IMR-90 (cell line): Measurements from ENCODE around the gene TBC1D1.

Source experiments
- CEBPB ChIP-seq: IDR thresholded peaks from 2 replicates; pipeline ENCODE4 v1.6.1; 2012; ENCODE audit warnings: low read depth, low read length, improper control_type of control experiment
- CTCF ChIP-seq: conservative IDR thresholded peaks from 2 replicates; pipeline ENCODE4 v1.5.1; 2012; ENCODE audit warnings: mild to moderate bottlenecking, low read depth, low read length, improper control_type of control experiment
- ELK1 ChIP-seq: fragments of 150-350 bp; IDR thresholded peaks from 2 replicates; pipeline ENCODE4 v1.6.1; 2016; ENCODE audit warnings: low read depth, mild to moderate bottlenecking, low read length, moderate library complexity, borderline replicate concordance
- POLR2A ChIP-seq: IDR thresholded peaks from 2 replicates; pipeline ENCODE4 v1.6.1; 2012; ENCODE audit warnings: mild to moderate bottlenecking, low read depth, low read length
- RAD21 ChIP-seq: IDR thresholded peaks from 2 replicates; pipeline ENCODE4 v1.6.1; 2012; ENCODE audit warnings: low read length, improper control_type of control experiment
- RCOR1 ChIP-seq: IDR thresholded peaks from 2 replicates; pipeline ENCODE4 v1.6.1; 2012; ENCODE audit warnings: mild to moderate bottlenecking, low read length, improper control_type of control experiment; ENCODE audit not compliant: insufficient replicate concordance
- USF2 ChIP-seq: fragments of 150-350 bp; IDR thresholded peaks from 2 replicates; pipeline ENCODE4 v1.6.1; 2017; ENCODE audit warnings: mild to moderate bottlenecking, antibody characterized with exemption, low read length, low read depth

GRCh38 chr4:38137080-38137479 lies 246.2 kb downstream of the TBC1D1 start:
- TF ChIP-seq POLR2A, result no peak
- no peak for TF ChIP-seq CTCF
- TF ChIP-seq RCOR1, result no peak
- no peak for TF ChIP-seq ELK1
- TF ChIP-seq USF2, result no peak
- TF ChIP-seq RAD21, result no peak
- TF ChIP-seq CEBPB, result no peak
